BLaER1 treated with 17β-estradiol and CSF1 and Interleukin-3, amounts not matched to agents 10 nM and 100 nM (cell line): ENCODE data around the gene CDK12.

Experiments
- H3K27ac ChIP-seq, 11 experiments: shearing (Covaris generic); formaldehyde crosslinking; 2 replicates each; pipeline ENCODE4 v1.8.1; 2022
- H3K27me3 ChIP-seq, 11 experiments: shearing (Covaris generic); formaldehyde crosslinking; 2 replicates each; pipeline ENCODE4 v1.8.1; 2022
- H3K36me3 ChIP-seq, 11 experiments: shearing (Covaris generic); formaldehyde crosslinking; 2 replicates each; pipeline ENCODE4 v1.8.1; 2022
- H3K4me1 ChIP-seq, 10 experiments: shearing (Covaris generic); formaldehyde crosslinking; 2 replicates each; pipeline ENCODE4 v1.8.1; 2022
- H3K4me2 ChIP-seq, 11 experiments: shearing (Covaris generic); formaldehyde crosslinking; 2 replicates each; pipeline ENCODE4 v1.8.1; 2022
- H3K4me3 ChIP-seq, 10 experiments: shearing (Covaris generic); formaldehyde crosslinking; 2 replicates each; pipeline ENCODE4 v1.8.1; 2022
- H3K9ac ChIP-seq, 11 experiments: shearing (Covaris generic); formaldehyde crosslinking; 2 replicates each; pipeline ENCODE4 v1.8.1; 2022
- H3K9me3 ChIP-seq, 11 experiments: shearing (Covaris generic); formaldehyde crosslinking; replicated peaks in 1 of 11; 2 replicates each; pipeline ENCODE4 v1.8.1; 2022
- H4K20me1 ChIP-seq, 11 experiments: shearing (Covaris generic); formaldehyde crosslinking; 2 replicates each; pipeline ENCODE4 v1.8.1; 2022
- Cebpa-rat ChIP-seq, 11 experiments: shearing (Covaris generic); IDR thresholded peaks; 2 replicates each; pipeline ENCODE4 v1.8.1; 2022

Gene CDK12

DNA sequence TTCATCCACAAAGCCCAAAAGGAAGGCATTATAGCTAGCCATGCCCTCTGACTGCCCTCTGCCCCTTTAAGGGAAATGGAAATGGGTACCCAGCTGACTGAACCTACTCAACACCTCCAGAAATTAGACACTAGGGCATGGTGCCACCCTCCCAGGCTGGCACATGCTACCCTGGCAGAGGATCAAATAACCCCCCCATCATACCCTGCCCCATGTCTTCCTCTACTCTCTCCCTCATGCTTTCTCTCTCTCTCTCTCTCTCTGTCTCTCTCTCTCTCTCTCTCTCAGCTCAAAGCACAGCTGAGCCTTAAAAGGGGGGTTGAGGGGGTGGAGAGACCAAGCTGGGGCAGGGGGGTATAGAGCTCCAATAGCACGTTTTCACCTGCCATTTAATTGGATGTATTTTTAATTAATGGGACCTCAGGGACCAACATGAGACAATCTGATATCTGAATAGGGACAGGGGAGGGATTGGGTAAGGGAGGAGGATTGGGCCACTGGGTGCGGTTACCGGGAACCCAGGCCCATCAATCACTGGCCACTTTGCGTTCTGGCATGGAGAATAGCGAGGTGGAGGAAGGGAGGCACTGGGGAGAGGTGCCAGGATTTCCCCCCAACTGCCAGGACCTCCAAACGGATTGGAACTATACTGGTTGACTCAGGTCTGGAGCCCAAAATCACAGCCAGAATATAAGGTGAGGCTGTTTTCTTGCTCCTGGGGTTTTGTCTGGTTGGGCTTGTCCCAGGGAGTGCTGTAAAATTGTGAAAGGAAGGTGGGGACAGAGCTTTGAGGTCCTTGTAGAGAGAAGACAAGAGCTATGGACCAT lies 88.7 kb downstream of the CDK12 start:
- Histone ChIP-seq H4K20me1 (peaks cover 0 to 16% (median 6%) of the 10 kb centered on the region in 11 experiments; a peak in 11 of 22 replicates), H3K4me2 (peak overlapping the region in 6 of 11 experiments; percentile 60 to 78 (median 76); a peak in 4 of 22 replicates), H3K9ac (no peak overlapping the region), H3K27ac (no peak overlapping the region), H3K4me1 (peaks cover 4 to 42% (median 33%) of the 10 kb centered on the region in 10 experiments; a peak in 18 of 20 replicates), H3K4me3 (no peak overlapping the region), H3K36me3 (peaks cover 64 to 97% (median 85%) of the 10 kb centered on the region in 11 experiments), H3K9me3 (no peaks in the 10 kb centered on the region), H3K27me3 (no peaks in the 10 kb centered on the region)
- no peak for TF ChIP-seq Cebpa-rat (IDR thresholded peaks at IDR 0.05)

DNA sequence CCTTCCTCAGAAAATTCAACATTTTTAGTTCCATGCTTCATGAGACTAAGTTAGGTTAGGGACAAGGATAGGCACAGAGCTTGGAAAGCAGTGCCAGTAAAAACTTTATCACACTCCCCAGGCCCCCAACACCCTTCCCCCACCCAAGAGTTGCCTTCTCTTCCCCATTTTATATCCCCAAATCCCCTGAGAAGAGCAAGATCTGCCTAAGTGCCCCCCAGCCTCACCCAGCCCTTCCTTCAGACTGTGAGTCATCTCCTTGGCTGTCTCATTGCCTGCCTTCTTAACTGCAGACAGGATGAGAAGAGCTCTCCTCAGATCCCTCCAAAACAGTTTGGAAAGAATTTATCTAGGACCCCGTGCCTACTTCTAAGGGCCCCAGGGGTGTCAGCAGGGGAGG lies 90.6 kb downstream of the CDK12 start:
- H3K27me3 ChIP-seq: no peaks in the 10 kb centered on the region
- H3K9me3 ChIP-seq: no peaks in the 10 kb centered on the region
- H3K36me3 ChIP-seq: peaks cover 70 to 98% (median 88%) of the 10 kb centered on the region in 11 experiments
- no peak for TF ChIP-seq Cebpa-rat (IDR thresholded peaks at IDR 0.05)
- H3K4me1 ChIP-seq: peaks cover 4 to 42% (median 33%) of the 10 kb centered on the region in 10 experiments; a peak in 18 of 20 replicates
- peaks cover 0 to 14% (median 6%) of the 10 kb centered on the region in 11 experiments; a peak in 11 of 22 replicates for H4K20me1 ChIP-seq
- H3K4me3 ChIP-seq: peak overlapping the region in 2 of 10 experiments; percentile 3 to 4; a peak in 1 of 20 replicates
- peak overlapping the region in 6 of 11 experiments; percentile 18 to 59 (median 43); a peak in 10 of 22 replicates for H3K9ac ChIP-seq
- peak overlapping the region; percentile 10 to 78 (median 73); a peak in 19 of 22 replicates for H3K4me2 ChIP-seq
- peak overlapping the region in 7 of 11 experiments; percentile 6 to 64 (median 24); a peak in 11 of 22 replicates for H3K27ac ChIP-seq

DNA sequence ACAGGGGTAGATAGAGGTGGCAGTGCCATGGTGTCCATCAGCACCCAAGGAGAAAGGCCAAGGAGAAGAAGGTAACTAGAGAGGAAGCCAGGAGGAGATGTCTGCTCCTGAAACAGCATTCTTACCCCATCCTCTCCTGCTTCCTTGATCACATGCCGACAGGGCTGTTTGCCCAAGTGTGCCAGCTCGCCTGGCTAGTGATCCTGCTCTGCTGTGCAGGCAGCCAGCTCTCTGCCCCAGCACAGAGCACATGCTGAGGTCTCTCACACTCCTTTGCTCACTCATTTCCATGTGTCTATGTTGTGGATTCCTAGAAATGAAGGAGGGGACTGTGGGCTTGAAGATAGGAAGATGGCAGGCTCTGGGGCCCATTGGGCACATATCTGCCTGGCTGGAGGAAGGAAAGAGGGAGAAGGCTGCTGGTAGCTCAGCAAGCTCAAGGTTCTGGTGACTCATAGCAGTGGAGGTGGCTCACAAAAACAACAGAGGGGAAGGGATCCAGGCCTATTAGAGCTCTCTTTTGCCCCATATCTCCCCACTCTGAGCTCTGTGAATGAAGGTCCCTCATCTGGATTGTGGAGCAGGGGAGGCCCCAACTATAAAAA lies 92.2 kb downstream of the CDK12 start:
- Histone ChIP-seq H3K27ac (peak overlapping the region in 1 of 11 experiments; percentile 10; a peak in 1 of 22 replicates), H4K20me1 (peaks cover 0 to 6% (median 0%) of the 10 kb centered on the region in 11 experiments; a peak in 1 of 22 replicates), H3K9me3 (no peaks in the 10 kb centered on the region), H3K4me2 (peak overlapping the region in 5 of 11 experiments; percentile 29 to 78 (median 44); a peak in 10 of 22 replicates), H3K4me1 (peaks cover 4 to 42% (median 33%) of the 10 kb centered on the region in 10 experiments; a peak in 18 of 20 replicates), H3K9ac (0 out of 22 replicates have a peak overlapping the region, but pooled peaks of 1 of the 11 experiments have one; percentile 5), H3K4me3 (no peak overlapping the region), H3K36me3 (peaks cover 73 to 99% (median 89%) of the 10 kb centered on the region in 11 experiments), H3K27me3 (no peaks in the 10 kb centered on the region)
- no peak for TF ChIP-seq Cebpa-rat (IDR thresholded peaks at IDR 0.05)

DNA sequence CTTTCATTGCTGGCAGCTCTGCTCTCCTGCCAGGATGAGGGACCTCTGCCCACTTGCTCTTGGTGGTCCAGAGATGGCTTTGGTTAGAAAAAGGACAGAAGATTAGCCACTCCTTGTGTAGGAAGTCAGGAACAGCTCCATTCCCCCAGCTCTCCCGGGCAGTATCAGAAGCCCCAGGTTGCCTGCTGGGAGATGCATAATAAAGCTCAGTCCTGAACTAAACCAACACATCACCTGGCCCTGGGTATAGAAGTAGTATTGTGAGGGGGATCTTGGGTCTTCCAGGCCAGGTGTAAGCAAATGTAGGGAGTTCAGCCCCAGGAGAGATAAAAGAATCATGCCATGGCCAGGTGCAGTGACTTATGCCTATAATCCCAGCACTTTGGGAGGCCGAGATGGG lies 94.1 kb downstream of the CDK12 start:
- H3K36me3 ChIP-seq: peaks cover 67 to 98% (median 88%) of the 10 kb centered on the region in 11 experiments
- H3K9me3 ChIP-seq: no peaks in the 10 kb centered on the region
- H3K4me1 ChIP-seq: peaks cover 4 to 38% (median 31%) of the 10 kb centered on the region in 10 experiments; a peak in 18 of 20 replicates
- no peak for TF ChIP-seq Cebpa-rat (IDR thresholded peaks at IDR 0.05)
- H3K27ac ChIP-seq: no peak overlapping the region
- no peak overlapping the region for H3K4me3 ChIP-seq
- H3K9ac ChIP-seq: no peak overlapping the region
- H4K20me1 ChIP-seq: 0 out of 22 replicates have a peak, but pooled peaks cover 0 to 3% (median 0%) of the 10 kb centered on the region in 11 experiments
- H3K27me3 ChIP-seq: no peaks in the 10 kb centered on the region
- H3K4me2 ChIP-seq: no peak overlapping the region

DNA sequence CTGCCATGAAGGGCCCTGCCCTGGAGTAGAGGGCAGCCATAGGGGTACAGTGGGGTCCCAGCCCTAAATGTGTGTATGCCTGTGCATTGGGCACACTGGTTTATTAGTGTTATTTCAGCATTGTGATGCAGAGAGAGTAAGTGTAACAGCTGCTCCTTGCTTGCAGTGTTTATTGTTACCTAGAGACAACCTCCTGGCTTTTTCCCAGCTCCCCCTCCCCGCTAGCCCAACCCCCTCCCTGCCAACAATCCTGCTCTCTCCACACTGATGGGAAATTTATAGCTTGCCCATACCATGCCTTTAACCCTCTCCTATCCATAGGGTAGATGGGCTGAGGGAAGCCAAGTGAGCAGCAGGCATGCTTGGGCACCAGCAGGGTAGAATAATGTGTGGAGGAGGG lies 95.1 kb downstream of the CDK12 start:
- no peak for TF ChIP-seq Cebpa-rat (IDR thresholded peaks at IDR 0.05)
- Histone ChIP-seq H3K4me1 (peaks cover 0 to 28% (median 21%) of the 10 kb centered on the region in 10 experiments; a peak in 18 of 20 replicates), H4K20me1 (0 out of 22 replicates have a peak, but pooled peaks cover 0 to 12% (median 0%) of the 10 kb centered on the region in 11 experiments), H3K4me2 (no peak overlapping the region), H3K27ac (no peak overlapping the region), H3K9me3 (no peaks in the 10 kb centered on the region), H3K27me3 (no peaks in the 10 kb centered on the region), H3K9ac (no peak overlapping the region), H3K36me3 (peaks cover 70 to 96% (median 92%) of the 10 kb centered on the region in 11 experiments), H3K4me3 (no peak overlapping the region)

DNA sequence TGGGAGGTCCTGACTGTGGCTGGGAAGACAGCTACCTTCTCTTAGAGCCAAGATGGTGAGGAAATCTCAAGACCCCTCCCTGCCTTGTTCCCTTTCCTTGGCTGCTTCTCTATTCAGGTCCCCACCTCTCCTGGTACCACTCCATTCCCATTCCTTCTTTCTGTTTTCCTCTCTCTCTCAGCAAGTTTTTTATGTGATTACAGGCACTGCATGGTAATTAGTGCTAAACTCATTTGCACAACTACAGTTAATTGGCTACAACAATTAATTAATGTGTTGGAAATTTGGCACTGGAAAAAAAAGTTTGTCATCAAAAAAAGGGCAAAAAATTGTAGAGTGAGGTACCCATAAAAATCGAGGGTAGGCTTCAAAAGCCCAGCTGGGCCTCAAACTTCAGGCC lies 101.1 kb downstream of the CDK12 start:
- peak overlapping the region; percentile 35 to 80 (median 76); a peak in 20 of 22 replicates for H3K4me2 ChIP-seq
- peak overlapping the region in 2 of 11 experiments; percentile 16 to 24; a peak in 2 of 22 replicates for H3K9ac ChIP-seq
- peak overlapping the region in 3 of 11 experiments; percentile 9 to 68 (median 50); a peak in 2 of 22 replicates for H3K27ac ChIP-seq
- H3K9me3 ChIP-seq: no peaks in the 10 kb centered on the region
- TF ChIP-seq Cebpa-rat (IDR thresholded peaks at IDR 0.05): no peak
- H3K4me3 ChIP-seq: no peak overlapping the region
- H3K36me3 ChIP-seq: peaks cover 43 to 78% (median 67%) of the 10 kb centered on the region in 11 experiments
- peaks cover 17 to 29% (median 24%) of the 10 kb centered on the region in 10 experiments for H3K4me1 ChIP-seq
- peaks cover 0 to 21% (median 0%) of the 10 kb centered on the region in 11 experiments; a peak in 1 of 22 replicates for H4K20me1 ChIP-seq
- no peaks in the 10 kb centered on the region for H3K27me3 ChIP-seq

DNA sequence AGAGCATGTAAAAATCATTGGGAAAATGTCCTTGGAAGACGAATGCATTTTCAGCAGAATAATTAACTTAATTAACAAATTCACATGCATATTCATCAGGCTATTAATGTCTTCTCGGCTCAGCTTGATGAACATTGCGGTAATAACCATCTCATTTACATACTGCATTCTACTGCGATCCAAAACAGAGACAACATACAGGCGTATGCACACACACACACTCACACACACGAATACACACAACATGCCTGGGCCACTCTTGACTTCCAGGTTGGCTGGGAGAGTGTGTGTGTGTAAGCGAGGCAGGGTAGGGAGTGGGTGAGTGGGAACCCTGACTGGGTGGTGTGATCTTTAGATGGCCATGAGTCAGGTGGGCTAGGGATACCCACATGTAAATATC lies 101.7 kb downstream of the CDK12 start:
- Histone ChIP-seq H4K20me1 (peaks cover 0 to 22% (median 0%) of the 10 kb centered on the region in 11 experiments; a peak in 1 of 22 replicates), H3K27ac (peak overlapping the region in 4 of 11 experiments; percentile 50 to 68 (median 61); a peak in 6 of 22 replicates), H3K36me3 (peaks cover 43 to 78% (median 67%) of the 10 kb centered on the region in 11 experiments), H3K4me3 (no peak overlapping the region), H3K27me3 (no peaks in the 10 kb centered on the region), H3K9ac (peak overlapping the region in 3 of 11 experiments; percentile 52 to 64 (median 63); a peak in 6 of 22 replicates), H3K4me2 (peak overlapping the region; percentile 62 to 80 (median 76)), H3K4me1 (peaks cover 17 to 29% (median 24%) of the 10 kb centered on the region in 10 experiments), H3K9me3 (no peaks in the 10 kb centered on the region)
- no peak for TF ChIP-seq Cebpa-rat (IDR thresholded peaks at IDR 0.05)

DNA sequence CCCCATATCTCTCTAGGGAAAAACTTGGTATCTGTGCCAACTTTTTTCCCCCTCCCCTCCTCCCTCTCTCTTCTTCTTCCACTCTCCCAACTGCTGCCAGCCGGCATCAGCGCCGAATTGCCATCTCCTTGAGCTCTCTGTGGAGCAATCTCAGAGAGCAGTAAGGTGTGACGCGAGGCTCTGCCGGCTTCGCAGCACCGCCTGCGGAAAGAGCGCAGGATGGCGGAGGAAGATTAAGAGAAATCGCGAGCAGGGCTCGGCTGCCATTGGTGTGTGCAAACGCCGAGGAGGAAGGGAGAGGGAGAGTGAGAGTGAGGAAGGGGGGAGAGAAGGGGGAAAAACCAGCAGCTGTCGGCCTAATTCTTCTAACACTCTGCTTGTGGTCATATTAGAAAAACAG lies 102.2 kb downstream of the CDK12 start:
- peaks cover 0 to 27% (median 0%) of the 10 kb centered on the region in 11 experiments; a peak in 2 of 22 replicates for H4K20me1 ChIP-seq
- H3K4me3 ChIP-seq: peak overlapping the region in 3 of 10 experiments; percentile 1 to 27 (median 23); a peak in 2 of 20 replicates
- no peaks in the 10 kb centered on the region for H3K9me3 ChIP-seq
- H3K27me3 ChIP-seq: no peaks in the 10 kb centered on the region
- peaks cover 17 to 29% (median 25%) of the 10 kb centered on the region in 10 experiments for H3K4me1 ChIP-seq
- peak overlapping the region; percentile 67 to 80 (median 76) for H3K4me2 ChIP-seq
- peak overlapping the region in 5 of 11 experiments; percentile 20 to 74 (median 65); a peak in 9 of 22 replicates for H3K27ac ChIP-seq
- peak overlapping the region in 7 of 11 experiments; percentile 13 to 65 (median 39); a peak in 7 of 22 replicates for H3K9ac ChIP-seq
- peak in 2 of 11 experiments; percentile 24 to 59; a peak in 2 of 22 replicates for TF ChIP-seq Cebpa-rat (IDR thresholded peaks at IDR 0.05)
- peaks cover 43 to 78% (median 67%) of the 10 kb centered on the region in 11 experiments for H3K36me3 ChIP-seq
